HG02763 (cell line): ENCODE data around the gene LRRTM2.
"Not testable (repeated sequence)": the region's sequence is repeated elsewhere in the genome, so short reads cannot be mapped to it uniquely, and the experiment has no call there.

Source experiments
- ATAC-seq: cut with Tn5 transposase; IDR thresholded peaks from one replicate; pipeline ENCODE4 v1.9.1; 2021; ENCODE audit warnings: mild to moderate bottlenecking, moderate library complexity; ENCODE audit not compliant: unreplicated experiment

LRRTM2 gene

GRCh38 chr5:138874771-138875551, at the start of gene LRRTM2:
LRRTM2 (minus strand) TSS chr5:138875335; CDS start chr5:138874911, 424 bp downstream.
- no peak for ATAC-seq

- no peak for ATAC-seq
Measured at GRCh38 chr5:138922494-138922893, 47.4 kb upstream of the LRRTM2 start.

GRCh38 chr5:138921362-138921761, 46.2 kb upstream of the LRRTM2 start:
- not testable (repeated sequence) for ATAC-seq

- ATAC-seq, result no peak
Measured at GRCh38 chr5:138920181-138920580, 45.0 kb upstream of the LRRTM2 start.

- ATAC-seq, result no peak
Measured at GRCh38 chr5:138918686-138919085, 43.6 kb upstream of the LRRTM2 start.

GRCh38 chr5:138914338-138914737, 39.2 kb upstream of the LRRTM2 start:
- no peak for ATAC-seq

- ATAC-seq, result no peak
Measured at GRCh38 chr5:138913773-138914172, 38.6 kb upstream of the LRRTM2 start.

GRCh38 chr5:138912093-138912492, 37.0 kb upstream of the LRRTM2 start:
- no peak for ATAC-seq

- no peak for ATAC-seq
Measured at GRCh38 chr5:138911441-138911840, 36.3 kb upstream of the LRRTM2 start.

- ATAC-seq, result no peak
Measured at GRCh38 chr5:138910546-138911185, 35.5 kb upstream of the LRRTM2 start.

GRCh38 chr5:138909734-138910133, 34.6 kb upstream of the LRRTM2 start:
- ATAC-seq, result no peak

GRCh38 chr5:138905541-138905940, 30.4 kb upstream of the LRRTM2 start:
- ATAC-seq, result no peak

GRCh38 chr5:138903130-138903775, 28.1 kb upstream of the LRRTM2 start:
- no peak for ATAC-seq

GRCh38 chr5:138901716-138902115, 26.6 kb upstream of the LRRTM2 start:
- no peak for ATAC-seq

GRCh38 chr5:138900281-138900965, 25.3 kb upstream of the LRRTM2 start:
- ATAC-seq, result no peak

GRCh38 chr5:138898742-138899141, 23.6 kb upstream of the LRRTM2 start:
- no peak for ATAC-seq

- no peak for ATAC-seq
Measured at GRCh38 chr5:138898299-138898698, 23.2 kb upstream of the LRRTM2 start.

- ATAC-seq, result no peak
Measured at GRCh38 chr5:138895918-138896317, 20.8 kb upstream of the LRRTM2 start.

- no peak for ATAC-seq
Measured at GRCh38 chr5:138890644-138891043, 15.5 kb upstream of the LRRTM2 start.

- ATAC-seq, result no peak
Measured at GRCh38 chr5:138889994-138890393, 14.9 kb upstream of the LRRTM2 start.

GRCh38 chr5:138884554-138884953, 9.4 kb upstream of the LRRTM2 start:
- no peak for ATAC-seq
